H1 (cell line): ENCODE measurements around the gene GTPBP1. TPM values are rescaled to one million over a fixed set of nuclear protein-coding genes. Genes with fewer than 3 reads are reported as not detected.
A peak's percentile ranks its signal among the peaks of the same experiment; 100 is the strongest.

Source experiments
- CTCF ChIA-PET: fragments of 300-600 bp; sonication (Branson Sonifier 250); formaldehyde crosslinking; loops from one replicate; lab custom pipeline; 2021; ENCODE audit not compliant: partially characterized antibody; lab: Charles Lee
- POLR2A ChIA-PET: fragments of 300-600 bp; sonication (Branson Sonifier 250); formaldehyde crosslinking; loops from one replicate; lab custom pipeline; 2021; ENCODE audit warnings: inconsistent platforms; ENCODE audit not compliant: partially characterized antibody; lab: Charles Lee
- DNase-seq, 2 experiments: peaks; one replicate each; pipeline versions ENCODE4 v3.0.0 to v3.0.0-alpha.2; 2010 to 2022; ENCODE audit warnings: low spot score in 2 of 2, low read depth in 1 of 2, mixed read lengths in 1 of 2
- FAIRE-seq: peaks from 2 replicates; lab custom pipeline; 2011; peaks lifted over from hg19 to GRCh38; lab: Jason Lieb, UNC
- H2AFZ ChIP-seq: 2 replicates; pipeline ENCODE4 v1.8.1; 2012; ENCODE audit warnings: low read length, inconsistent platforms
- H2AK5ac ChIP-seq: 2 replicates; pipeline ENCODE4 v1.6.1; 2013; ENCODE audit warnings: low read depth, low read length
- H2BK120ac ChIP-seq: replicated peaks from 2 replicates; pipeline ENCODE3; 2013; ENCODE audit warnings: low read depth, low read length, inconsistent platforms
- H2BK12ac ChIP-seq: 2 replicates; pipeline ENCODE4 v1.6.1; 2013; ENCODE audit warnings: low read depth, low read length
- H2BK15ac ChIP-seq: 2 replicates; pipeline ENCODE4 v1.6.1; 2013; ENCODE audit warnings: low read length
- H2BK20ac ChIP-seq: 2 replicates; pipeline ENCODE4 v1.6.1; 2013; ENCODE audit warnings: low read length
- H2BK5ac ChIP-seq: 2 replicates; pipeline ENCODE4 v1.6.1; 2013; ENCODE audit warnings: low read depth, low read length
- H3K14ac ChIP-seq: 2 replicates; pipeline ENCODE4 v1.6.1; 2013; ENCODE audit warnings: inconsistent platforms; ENCODE audit not compliant: insufficient read length
- H3K18ac ChIP-seq: 2 replicates; pipeline ENCODE4 v1.6.1; 2013; ENCODE audit warnings: low read length; ENCODE audit errors: extremely low read depth
- H3K23ac ChIP-seq: 2 replicates; pipeline ENCODE4 v1.6.1; 2013; ENCODE audit warnings: inconsistent platforms; ENCODE audit not compliant: insufficient read length
- H3K23me2 ChIP-seq: 2 replicates; pipeline ENCODE4 v1.6.1; 2013; ENCODE audit warnings: low read depth, low read length
- H3K27ac ChIP-seq: 2 replicates; pipeline ENCODE4 v1.6.1; 2011; ENCODE audit warnings: low read depth, low read length, inconsistent platforms
- H3K27me3 ChIP-seq, 4 experiments: replicated peaks in 1 of 4; 1 replicate in 1 of 4; 2 replicates in 3 of 4; pipeline versions ENCODE4 v1.6.1 to v1.8.1; 2011 to 2013; ENCODE audit warnings: low read length in 3 of 4, mild to moderate bottlenecking in 3 of 4, inconsistent platforms in 2 of 4, mixed read lengths in 2 of 4, moderate library complexity in 1 of 4; ENCODE audit not compliant: control insufficient read depth in 3 of 4, insufficient read depth in 3 of 4; ENCODE audit errors: extremely low read depth in 1 of 4
- H3K36me3 ChIP-seq, 4 experiments: 2 replicates each; pipeline versions ENCODE4 v1.6.1 to v1.8.1; 2011 to 2013; ENCODE audit warnings: mild to moderate bottlenecking in 4 of 4, low read length in 3 of 4, moderate library complexity in 2 of 4, control low read depth in 1 of 4, inconsistent platforms in 1 of 4; ENCODE audit not compliant: insufficient read depth in 4 of 4, control insufficient read depth in 2 of 4
- H3K4ac ChIP-seq: replicated peaks from 2 replicates; pipeline ENCODE3; 2013; ENCODE audit warnings: low read length, low read depth, mixed read lengths, inconsistent platforms; ENCODE audit not compliant: insufficient read length
- H3K4me1 ChIP-seq, 4 experiments: replicated peaks in 1 of 4; 1 replicate in 1 of 4; 2 replicates in 3 of 4; pipeline versions ENCODE4 v1.6.1 to v1.8.1; 2011 to 2013; ENCODE audit warnings: low read length in 3 of 4, inconsistent platforms in 2 of 4, mixed read lengths in 1 of 4; ENCODE audit not compliant: insufficient read depth in 4 of 4, control insufficient read depth in 3 of 4
- H3K4me2 ChIP-seq, 2 experiments: 2 replicates each; pipeline versions ENCODE4 v1.6.1 to v1.8.1; 2011 to 2013; ENCODE audit warnings: low read depth in 2 of 2, low read length in 2 of 2, control low read depth in 1 of 2, inconsistent platforms in 1 of 2, mild to moderate bottlenecking in 1 of 2; ENCODE audit not compliant: insufficient read depth in 1 of 2
- H3K4me3 ChIP-seq, 4 experiments: fragments of 200-600, 300-600 bp in 1 of 4; sonication (generic), shearing (Covaris generic), sonication (Bioruptor Twin) in 1 of 4; 2 replicates each; pipeline versions ENCODE4 v1.5.1 to v1.8.1; 2011 to 2016; ENCODE audit warnings: low read length in 4 of 4, low read depth in 3 of 4, control low read depth in 2 of 4, inconsistent platforms in 2 of 4, mild to moderate bottlenecking in 2 of 4, mixed read lengths in 1 of 4, moderate library complexity in 1 of 4; ENCODE audit not compliant: insufficient read depth in 2 of 4; ENCODE audit errors: extremely low read depth in 1 of 4
- H3K56ac ChIP-seq: replicated peaks from 2 replicates; pipeline ENCODE3; 2013; ENCODE audit warnings: low read depth, mild to moderate bottlenecking, mixed read lengths, low read length, inconsistent platforms; ENCODE audit not compliant: insufficient read length
- H3K79me1 ChIP-seq: 2 replicates; pipeline ENCODE4 v1.6.1; 2013; ENCODE audit warnings: low read depth, low read length, control low read depth
- H3K79me2 ChIP-seq, 2 experiments: 2 replicates each; pipeline versions ENCODE4 v1.6.1 to v1.8.1; 2012 to 2013; ENCODE audit warnings: low read length in 2 of 2, mild to moderate bottlenecking in 2 of 2, inconsistent platforms in 1 of 2; ENCODE audit not compliant: insufficient read depth in 2 of 2, control insufficient read depth in 1 of 2
- H3K9ac ChIP-seq, 4 experiments: replicated peaks in 1 of 4; 1 replicate in 1 of 4; 2 replicates in 3 of 4; pipeline versions ENCODE4 v1.6.1 to v1.8.1; 2011 to 2013; ENCODE audit warnings: low read depth in 3 of 4, low read length in 3 of 4, control low read depth in 2 of 4, mild to moderate bottlenecking in 2 of 4, moderate library complexity in 2 of 4, inconsistent platforms in 1 of 4; ENCODE audit errors: extremely low read depth in 1 of 4
- H3K9me3 ChIP-seq, 2 experiments: 2 replicates each; pipeline versions ENCODE4 v1.6.1 to v1.8.1; 2012 to 2013; ENCODE audit warnings: mild to moderate bottlenecking in 2 of 2, moderate library complexity in 2 of 2, control low read depth in 1 of 2, inconsistent platforms in 1 of 2, low read depth in 1 of 2, low read length in 1 of 2, mixed read lengths in 1 of 2; ENCODE audit not compliant: insufficient read depth in 2 of 2
- H4K20me1 ChIP-seq, 2 experiments: replicated peaks in 1 of 2; 2 replicates each; pipeline versions ENCODE3 to v1.8.1; 2011 to 2013; ENCODE audit warnings: inconsistent platforms in 2 of 2, low read length in 2 of 2, mild to moderate bottlenecking in 1 of 2; ENCODE audit not compliant: insufficient read depth in 2 of 2, control insufficient read depth in 1 of 2
- H4K5ac ChIP-seq: 2 replicates; pipeline ENCODE4 v1.6.1; 2013; ENCODE audit warnings: low read length, low read depth, mixed read lengths, inconsistent platforms; ENCODE audit not compliant: insufficient read length
- H4K8ac ChIP-seq: 2 replicates; pipeline ENCODE4 v1.8.0; 2013; ENCODE audit warnings: mild to moderate bottlenecking, moderate library complexity, low read length, inconsistent platforms; ENCODE audit not compliant: insufficient read depth; ENCODE audit errors: extremely low read depth
- H4K91ac ChIP-seq: replicated peaks from 2 replicates; pipeline ENCODE3; 2013; ENCODE audit warnings: low read length, mixed read lengths, inconsistent platforms; ENCODE audit not compliant: insufficient read length
- EGR1 ChIP-seq: IDR thresholded peaks from 2 replicates; pipeline ENCODE4 v1.6.1; 2011; ENCODE audit warnings: low read depth, low read length, borderline replicate concordance
- FOSL1 ChIP-seq: IDR thresholded peaks from 2 replicates; pipeline ENCODE4 v1.6.1; 2011; ENCODE audit warnings: mild to moderate bottlenecking, low read depth, low read length, moderate library complexity; ENCODE audit not compliant: insufficient read depth
- SIN3A ChIP-seq, 2 experiments: IDR thresholded peaks in 1 of 2; conservative IDR thresholded peaks in 1 of 2; 2 replicates each; pipeline ENCODE4 v1.6.1; 2011 to 2012; ENCODE audit warnings: low read length in 2 of 2, improper control_type of control experiment in 1 of 2, low read depth in 1 of 2, mild to moderate bottlenecking in 1 of 2
- ZNF274 ChIP-seq: IDR thresholded peaks from 2 replicates; pipeline ENCODE4 v1.7.0; 2012; ENCODE audit warnings: low read length, borderline replicate concordance; ENCODE audit errors: extremely low read depth
- WGBS, 2 experiments: shearing (Covaris generic) in 1 of 2; methylation state at CpG; one replicate each; pipeline versions ENCODE4 v1.1.6 to v1.1.7; 2013 to 2015; ENCODE audit warnings: low lambda C conversion rate in 2 of 2, mixed read lengths in 2 of 2, inconsistent platforms in 1 of 2, low coverage in 1 of 2, missing lambda C conversion rate in 1 of 2; ENCODE audit not compliant: insufficient replicate concordance in 2 of 2, insufficient coverage in 1 of 2, insufficient read length in 1 of 2; ENCODE audit errors: extremely low coverage in 1 of 2, missing lambda C conversion rate in 1 of 2; 5-methylcytosine and 5-hydroxymethylcytosine counted together
- polyA plus RNA-seq, 7 experiments: library from polyadenylated mRNA; depleted of rRNA in 3 of 7; stranded (reverse) in 5 of 7; unstranded in 2 of 7; fragments of >200 nt in 5 of 7; fragments of 200-250 nt in 2 of 7; gene quantifications; 1 replicate in 5 of 7; 2 replicates in 1 of 7; 4 replicates in 1 of 7; pipeline versions ENCODE4 v1.2.1 to v1.2.3, GENCODE V29; 2011 to 2013; ENCODE audit warnings: missing spikeins in 2 of 7, mixed read lengths in 2 of 7
- total RNA-seq: library from RNA; stranded (reverse); fragmentation: NEBNext Ultra II Directional; extraction: Animal tissue kit (Norgen Biotek cat#: 25700); gene quantifications from 2 replicates; pipeline ENCODE4 v1.2.1, GENCODE V29; 2021

The GTPBP1 gene
- total and polyA plus RNA-seq, 2 of the 8 experiments (the other 6 are each of a cell fraction or from before 2014, with no cell fraction given), result 53.1 to 91.8 TPM

- Histone ChIP-seq H3K14ac (no peak overlapping the region), H3K23me2 (peaks cover 10% of the 10 kb centered on the region), H4K20me1 (peaks cover 0 to 6% of the 10 kb centered on the region in 2 experiments), H3K9me3 (no peaks in the 10 kb centered on the region), H3K4me1 (peaks cover 3 to 11% (median 7%) of the 10 kb centered on the region in 4 experiments; a peak in 6 of 7 replicates), H3K36me3 (no peaks in the 10 kb centered on the region; a peak in 2 of 8 replicates), H2BK12ac (no peak overlapping the region), H2BK5ac (no peak overlapping the region), H2BK120ac (no peak overlapping the region), H3K4ac (no peak overlapping the region), H4K5ac (no peak overlapping the region), H3K27me3 (no peaks in the 10 kb centered on the region), H3K4me2 (0 out of 4 replicates have a peak overlapping the region, but pooled peaks of 1 of the 2 experiments have one; percentile 24), H2AK5ac (no peak overlapping the region), H3K18ac (no peak overlapping the region), H2AFZ (no peak overlapping the region), H3K23ac (no peak overlapping the region), H3K4me3 (0 out of 8 replicates have a peak overlapping the region, but pooled peaks of 1 of the 4 experiments have one; percentile 100), H3K27ac (no peak overlapping the region), H2BK15ac (no peak overlapping the region), H3K9ac (no peak overlapping the region; a peak in 2 of 7 replicates), H3K56ac (no peak overlapping the region), H4K8ac (no peak overlapping the region), H3K79me2 (peaks cover 0 to 38% of the 10 kb centered on the region in 2 experiments; a peak in 2 of 4 replicates), H3K79me1 (peaks cover 7% of the 10 kb centered on the region; the same call in 1 of the 2 replicates), H4K91ac (no peak overlapping the region), H2BK20ac (no peak overlapping the region)
- no peak for FAIRE-seq
- WGBS, 2 experiments, result 92% methylated on average over 8 of the region's 8 CpGs; no CpG with 5 or more reads in 1 of the 2 experiments
- ChIA-PET POLR2A (interaction anchor here (0.7 to 13.1 kb wide), 5 partner anchors 8 to 15 kb away, joined by 3 to 123 read pairs (median 7); partner anchors contain the start of genes GTPBP1 and TOMM22), CTCF (interaction anchor here (0.9 to 1.5 kb wide), 5 partner anchors 9 to 195 kb away, joined by 3 to 4 read pairs (median 3); partner anchors contain the start of gene TOMM22)
- no peak for DNase-seq
- TF ChIP-seq SIN3A (conservative IDR thresholded peaks at IDR 0.05 in 1 of 2, IDR thresholded peaks at IDR 0.05 in 1 of 2; ENCODE audit: low read depth in 1 of 2, low read length in 2 of 2) (no peak), ZNF274 (no peak), EGR1 (no peak), FOSL1 (no peak)
Measured at GRCh38 chr22:38697425-38698089, 8.2 kb upstream of the GTPBP1 start.
